Measurements from ENCODE around the gene RASD1. TPM values are rescaled to one million over a fixed set of nuclear protein-coding genes. Genes with fewer than 3 reads are reported as not detected.

RASD1 gene
- polyA plus RNA-seq, 2 of the 4 experiments (the other 2 are of a cell fraction) = 0.92 to 1.4 TPM

GRCh38 chr17:17526369-17526768 is 30.2 kb upstream of the RASD1 start:
- TF ChIP-seq CHD2 (IDR thresholded peaks at IDR 0.05; ENCODE audit: low read length, partially characterized antibody) (no peak), MYC (IDR thresholded peaks at IDR 0.05; ENCODE audit: borderline replicate concordance, low read length) (no peak), HOXB5 (CRISPR knock-in tag; IDR thresholded peaks at IDR 0.05) (no peak)
- TF ChIP-seq, protein P1, sequence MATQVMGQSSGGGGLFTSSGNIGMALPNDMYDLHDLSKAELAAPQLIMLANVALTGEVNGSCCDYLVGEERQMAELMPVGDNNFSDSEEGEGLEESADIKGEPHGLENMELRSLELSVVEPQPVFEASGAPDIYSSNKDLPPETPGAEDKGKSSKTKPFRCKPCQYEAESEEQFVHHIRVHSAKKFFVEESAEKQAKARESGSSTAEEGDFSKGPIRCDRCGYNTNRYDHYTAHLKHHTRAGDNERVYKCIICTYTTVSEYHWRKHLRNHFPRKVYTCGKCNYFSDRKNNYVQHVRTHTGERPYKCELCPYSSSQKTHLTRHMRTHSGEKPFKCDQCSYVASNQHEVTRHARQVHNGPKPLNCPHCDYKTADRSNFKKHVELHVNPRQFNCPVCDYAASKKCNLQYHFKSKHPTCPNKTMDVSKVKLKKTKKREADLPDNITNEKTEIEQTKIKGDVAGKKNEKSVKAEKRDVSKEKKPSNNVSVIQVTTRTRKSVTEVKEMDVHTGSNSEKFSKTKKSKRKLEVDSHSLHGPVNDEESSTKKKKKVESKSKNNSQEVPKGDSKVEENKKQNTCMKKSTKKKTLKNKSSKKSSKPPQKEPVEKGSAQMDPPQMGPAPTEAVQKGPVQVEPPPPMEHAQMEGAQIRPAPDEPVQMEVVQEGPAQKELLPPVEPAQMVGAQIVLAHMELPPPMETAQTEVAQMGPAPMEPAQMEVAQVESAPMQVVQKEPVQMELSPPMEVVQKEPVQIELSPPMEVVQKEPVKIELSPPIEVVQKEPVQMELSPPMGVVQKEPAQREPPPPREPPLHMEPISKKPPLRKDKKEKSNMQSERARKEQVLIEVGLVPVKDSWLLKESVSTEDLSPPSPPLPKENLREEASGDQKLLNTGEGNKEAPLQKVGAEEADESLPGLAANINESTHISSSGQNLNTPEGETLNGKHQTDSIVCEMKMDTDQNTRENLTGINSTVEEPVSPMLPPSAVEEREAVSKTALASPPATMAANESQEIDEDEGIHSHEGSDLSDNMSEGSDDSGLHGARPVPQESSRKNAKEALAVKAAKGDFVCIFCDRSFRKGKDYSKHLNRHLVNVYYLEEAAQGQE (IDR thresholded peaks at IDR 0.05) = no peak
- TF ChIP-seq, protein P2, sequence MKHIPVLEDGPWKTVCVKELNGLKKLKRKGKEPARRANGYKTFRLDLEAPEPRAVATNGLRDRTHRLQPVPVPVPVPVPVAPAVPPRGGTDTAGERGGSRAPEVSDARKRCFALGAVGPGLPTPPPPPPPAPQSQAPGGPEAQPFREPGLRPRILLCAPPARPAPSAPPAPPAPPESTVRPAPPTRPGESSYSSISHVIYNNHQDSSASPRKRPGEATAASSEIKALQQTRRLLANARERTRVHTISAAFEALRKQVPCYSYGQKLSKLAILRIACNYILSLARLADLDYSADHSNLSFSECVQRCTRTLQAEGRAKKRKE (CRISPR knock-in tag; IDR thresholded peaks at IDR 0.05; ENCODE audit: low read depth) = no peak
- Histone ChIP-seq H3K4me2 (no peak overlapping the region), H3K4me1 (peaks cover 5% of the 10 kb centered on the region; the same call in 2 of the 3 replicates), H3K4me3 (no peak overlapping the region), H3K27ac (no peak overlapping the region), H3K9me3 (no peaks in the 10 kb centered on the region)
- POLR2A ChIA-PET = no interaction called here
- DNase-seq (ENCODE audit: low read depth in 1 of 2, low spot score in 1 of 2) (no peak), FAIRE-seq (no peak), ATAC-seq (no peak)
- CTCF ChIA-PET = interaction anchor here (1.0 to 8.1 kb wide), 6 partner anchors 9 to 171 kb away, joined by 4 to 47 read pairs (median 6); partner anchors contain the start of gene RASD1
- 93% methylated on average over 14 of the region's 14 CpGs for WGBS (ENCODE audit: missing lambda C conversion rate)

DNA sequence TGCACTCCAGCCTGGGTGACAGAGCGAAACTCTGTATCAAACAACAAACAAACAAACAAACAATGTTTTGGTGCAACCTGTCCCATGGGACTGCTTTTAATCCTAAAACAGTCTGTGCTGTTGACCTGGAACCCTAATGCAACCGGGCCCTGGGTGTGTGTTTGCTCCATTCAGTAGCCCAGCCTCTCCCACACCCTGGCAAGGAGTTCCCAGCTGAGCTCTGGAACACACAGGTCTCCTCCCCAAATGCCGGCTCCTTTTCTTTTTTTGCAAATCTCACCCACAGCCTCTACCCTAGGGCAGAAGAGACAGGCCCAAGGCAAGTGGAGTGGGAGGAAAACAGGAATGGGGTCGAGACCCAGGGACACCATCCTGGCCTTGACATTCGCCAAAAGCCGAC is 29.8 kb upstream of the RASD1 start:
- ChIA-PET CTCF (interaction anchor here (0.8 to 8.1 kb wide), 8 partner anchors 9 to 170 kb away, joined by 3 to 47 read pairs (median 4); partner anchors contain the start of gene RASD1), POLR2A (no interaction called here)
- no peak overlapping the region for H3K4me2 ChIP-seq
- TF ChIP-seq ZNF302 (CRISPR knock-in tag; IDR thresholded peaks at IDR 0.05) (no peak), CBX2 (IDR thresholded peaks at IDR 0.05; ENCODE audit: borderline replicate concordance, low read depth) (no peak)
- FAIRE-seq = no peak
- H3K4me3 ChIP-seq = no peak overlapping the region
- DNase-seq (ENCODE audit: low read depth in 1 of 2, low spot score in 1 of 2) = no peak
- WGBS (ENCODE audit: missing lambda C conversion rate) = 82% methylated on average over 6 of the region's 6 CpGs
- H3K9me3 ChIP-seq = no peaks in the 10 kb centered on the region
- H3K27ac ChIP-seq = no peak overlapping the region
- H3K4me1 ChIP-seq = peaks cover 5% of the 10 kb centered on the region; the same call in 2 of the 3 replicates
- ATAC-seq = no peak

DNA sequence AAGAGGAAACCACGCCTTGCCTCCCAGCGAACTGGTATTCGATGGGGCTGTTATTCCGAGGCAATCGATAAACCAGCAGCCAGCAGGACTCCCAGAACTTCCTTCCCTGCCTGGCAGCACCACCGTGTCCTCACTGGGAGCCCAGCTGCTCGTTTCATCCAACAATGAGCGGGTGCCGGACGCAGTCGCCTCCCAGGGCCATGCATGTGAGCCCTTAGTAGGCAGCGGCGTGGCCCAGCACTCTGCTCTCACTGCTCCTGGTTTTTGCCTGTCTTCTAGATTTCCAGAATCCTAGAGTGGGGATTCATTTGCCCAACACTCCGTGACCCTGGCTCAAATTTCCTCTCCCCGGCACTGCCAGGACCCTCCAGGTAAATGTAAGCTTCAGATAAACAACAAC is 29.1 kb upstream of the RASD1 start:
- ChIA-PET POLR2A (no interaction called here), CTCF (interaction anchor here (0.8 to 8.1 kb wide), 7 partner anchors 8 to 170 kb away, joined by 3 to 47 read pairs (median 5); partner anchors contain the start of gene RASD1)
- Histone ChIP-seq H3K4me2 (no peak overlapping the region), H3K27ac (no peak overlapping the region), H3K9me3 (no peaks in the 10 kb centered on the region), H3K4me1 (peaks cover 5% of the 10 kb centered on the region; the same call in 2 of the 3 replicates), H3K4me3 (no peak overlapping the region)
- 92% methylated on average over 14 of the region's 15 CpGs for WGBS (ENCODE audit: missing lambda C conversion rate)
- ATAC-seq (no peak), DNase-seq (ENCODE audit: low read depth in 1 of 2, low spot score in 1 of 2) (no peak), FAIRE-seq (no peak)
- TF ChIP-seq, protein P1 (IDR thresholded peaks at IDR 0.05) = no peak
- no peak for TF ChIP-seq CHD4 (IDR thresholded peaks at IDR 0.05; ENCODE audit: borderline replicate concordance)

All from A549 (cell line).